Endothelial cell of umbilical vein (primary cell): Measurements from ENCODE around the gene CHPF2. TPM values are rescaled to one million over a fixed set of nuclear protein-coding genes. Genes with fewer than 3 reads are reported as not detected.
A peak's percentile ranks its signal among the peaks of the same experiment; 100 is the strongest.

Experiments used
- BruUV-seq: library from RNA; stranded (reverse); fragments of 400-500 nt; replicated peaks from 2 replicates; lab custom pipeline; 2021; lab: Mats Ljungman, UMichigan
- CTCF ChIA-PET: fragments of 300-600, 350-600 bp; sonication (Branson Sonifier 250); formaldehyde crosslinking; loops from one replicate; lab custom pipeline; 2021; ENCODE audit warnings: antibody characterized with exemption, inconsistent platforms; lab: Charles Lee
- POLR2A ChIA-PET: fragments of 300-600, 350-600 bp; sonication (Branson Sonifier 250); formaldehyde crosslinking; loops from one replicate; lab custom pipeline; 2021; ENCODE audit warnings: antibody characterized with exemption, inconsistent platforms; lab: Charles Lee
- DNase-seq: peaks from one replicate; pipeline ENCODE4 v3.0.0-alpha.2; 2011; ENCODE audit warnings: low read depth, low spot score
- FAIRE-seq: peaks from 2 replicates; lab custom pipeline; 2011; peaks lifted over from hg19 to GRCh38; lab: Jason Lieb, UNC
- H2AFZ ChIP-seq: 2 replicates; pipeline ENCODE4 v1.6.0; 2012; ENCODE audit warnings: low read depth, low read length, control low read depth, inconsistent platforms
- H3K27ac ChIP-seq: 2 replicates; pipeline ENCODE4 v1.5.1; 2011; ENCODE audit warnings: low read depth, mild to moderate bottlenecking, control low read depth, low read length, moderate library complexity; ENCODE audit not compliant: insufficient read depth
- H3K27me3 ChIP-seq, 2 experiments: 2 replicates each; pipeline versions ENCODE4 v1.6.0 to v1.6.1; 2011; ENCODE audit warnings: low read length in 2 of 2, mixed read lengths in 1 of 2; ENCODE audit not compliant: control insufficient read depth in 2 of 2, insufficient read depth in 2 of 2
- H3K36me3 ChIP-seq, 2 experiments: 2 replicates in 1 of 2; 3 replicates in 1 of 2; pipeline ENCODE4 v1.5.1; 2011; ENCODE audit warnings: low read length in 2 of 2, mild to moderate bottlenecking in 1 of 2, moderate library complexity in 1 of 2; ENCODE audit not compliant: control insufficient read depth in 2 of 2, insufficient read depth in 2 of 2; ENCODE audit errors: extremely low read depth in 1 of 2
- H3K4me1 ChIP-seq: 3 replicates; pipeline ENCODE4 v1.5.1; 2011; ENCODE audit warnings: mild to moderate bottlenecking, low read length; ENCODE audit not compliant: control insufficient read depth, insufficient read depth; ENCODE audit errors: extremely low read depth
- H3K4me2 ChIP-seq: 2 replicates; pipeline ENCODE4 v1.6.1; 2011; ENCODE audit warnings: low read length, control low read depth, mixed read lengths; ENCODE audit not compliant: insufficient read depth
- H3K4me3 ChIP-seq, 3 experiments: fragments of 200-600 bp in 1 of 3; sonication (generic), shearing (Covaris generic) in 1 of 3; replicated peaks in 1 of 3; 2 replicates each; pipeline ENCODE4 v1.5.1; 2011 to 2016; ENCODE audit warnings: control low read depth in 3 of 3, low read length in 3 of 3, mild to moderate bottlenecking in 2 of 3, inconsistent platforms in 1 of 3, low read depth in 1 of 3, moderate library complexity in 1 of 3; ENCODE audit not compliant: insufficient read depth in 1 of 3
- H3K79me2 ChIP-seq: 2 replicates; pipeline ENCODE4 v1.6.0; 2012; ENCODE audit warnings: low read length, inconsistent platforms; ENCODE audit not compliant: control insufficient read depth, insufficient read depth
- H3K9ac ChIP-seq: replicated peaks from 2 replicates; pipeline ENCODE3; 2011; ENCODE audit warnings: low read length, control low read depth; ENCODE audit not compliant: insufficient read depth; ENCODE audit errors: extremely low read depth
- H3K9me1 ChIP-seq: replicated peaks from 3 replicates; pipeline ENCODE4 v1.6.0; 2011; ENCODE audit warnings: mild to moderate bottlenecking, low read length; ENCODE audit not compliant: control insufficient read depth, insufficient read depth; ENCODE audit errors: extremely low read depth
- H3K9me3 ChIP-seq: replicated peaks from 2 replicates; pipeline ENCODE4 v1.5.1; 2012; ENCODE audit warnings: low read length, inconsistent platforms; ENCODE audit not compliant: control insufficient read depth, insufficient read depth
- H4K20me1 ChIP-seq: replicated peaks from 2 replicates; pipeline ENCODE3; 2011; ENCODE audit warnings: mild to moderate bottlenecking, low read length; ENCODE audit not compliant: control insufficient read depth, insufficient read depth; ENCODE audit errors: extremely low read depth
- CTCF ChIP-seq, 2 donors: IDR thresholded peaks; 1 replicate in 1 of 2; 2 replicates in 1 of 2; pipeline ENCODE4 v1.5.1; 2011; ENCODE audit warnings: low read length in 2 of 2, mild to moderate bottlenecking in 2 of 2, moderate library complexity in 2 of 2, control low read depth in 1 of 2, inconsistent platforms in 1 of 2, low read depth in 1 of 2; ENCODE audit not compliant: insufficient read depth in 1 of 2; ENCODE audit errors: extremely low read depth in 1 of 2
- EZH2 ChIP-seq: IDR thresholded peaks from 2 replicates; pipeline ENCODE4 v1.6.1; 2012; ENCODE audit warnings: borderline replicate concordance, low read depth, mild to moderate bottlenecking, moderate library complexity, low read length, inconsistent platforms; ENCODE audit not compliant: severe bottlenecking
- FOS ChIP-seq: IDR thresholded peaks from 2 replicates; pipeline ENCODE4 v1.6.1; 2011; ENCODE audit warnings: mild to moderate bottlenecking, low read length, moderate library complexity, borderline replicate concordance; ENCODE audit not compliant: insufficient read depth
- GATA2 ChIP-seq: IDR thresholded peaks from 2 replicates; pipeline ENCODE4 v1.7.0; 2011; ENCODE audit warnings: low read depth, mild to moderate bottlenecking, moderate library complexity, mixed read lengths, low read length; ENCODE audit not compliant: insufficient read length, insufficient read depth
- JUN ChIP-seq: IDR thresholded peaks from 2 replicates; pipeline ENCODE4 v1.6.1; 2011; ENCODE audit warnings: borderline replicate concordance, low read depth; ENCODE audit not compliant: insufficient read length, insufficient read depth
- MYC ChIP-seq: IDR thresholded peaks from one replicate; pipeline ENCODE4 v1.6.1; 2011; ENCODE audit warnings: mild to moderate bottlenecking, low read depth, low read length
- POLR2A ChIP-seq: IDR thresholded peaks from 2 replicates; pipeline ENCODE4 v1.6.1; 2012; ENCODE audit warnings: low read depth, mild to moderate bottlenecking, control low read depth, low read length
- POLR2AphosphoS5 ChIP-seq: IDR thresholded peaks from 2 replicates; pipeline ENCODE4 v1.6.1; 2012; ENCODE audit warnings: low read depth, mild to moderate bottlenecking, control low read depth, low read length, moderate library complexity; ENCODE audit not compliant: insufficient read depth
- dilution Hi-C: fragments of 300-500 bp; cut with MboI; formaldehyde crosslinking; loops from one replicate; pipeline ENCODE4 v1.15.0; 2019; ENCODE audit warnings: low sequenced_read_pairs; ENCODE audit not compliant: extremely low pct_ligation_motif_present
- intact Hi-C: fragments of 100-400 bp; cut with micrococcal nuclease; formaldehyde crosslinking; loops from one replicate; pipeline ENCODE4 v1.10.0; 2022
- polyA plus RNA-seq, 4 experiments: library from polyadenylated mRNA; depleted of rRNA in 3 of 4; stranded (reverse) in 3 of 4; unstranded in 1 of 4; fragments of >200 nt; gene quantifications; 2 replicates each; pipeline versions ENCODE4 v1.2.1 to v1.2.3, GENCODE V29; 2011 to 2012; ENCODE audit warnings: missing spikeins in 1 of 4
- total RNA-seq: library from RNA; stranded (reverse); gene quantifications from 2 replicates; pipeline ENCODE4 v1.2.3, GENCODE V29; 2021
- TF ChIP-seq, protein P1 (sequence below): IDR thresholded peaks from 2 replicates; pipeline ENCODE4 v1.6.1; 2011; ENCODE audit not compliant: insufficient read depth, insufficient read length

CHPF2 gene
- total and polyA plus RNA-seq, 2 donors (not counting 3 experiments of a cell fraction or from before 2014, with no cell fraction given), result 72.8 to 75.0 TPM

GRCh38 chr7:151239837-151240459, 7.7 kb downstream of the CHPF2 start:
- H3K79me2 ChIP-seq, result peaks cover 14% of the 10 kb centered on the region
- POLR2A ChIA-PET, result no interaction called here
- DNase-seq, result no peak
- dilution Hi-C loops (no loop called here), intact Hi-C loops (no loop called here)
- H3K9me3 ChIP-seq, result no peaks in the 10 kb centered on the region
- H3K27ac ChIP-seq, result no peak overlapping the region
- no peak for FAIRE-seq
- CTCF ChIA-PET, result no interaction called here
- no TSS peak for BruUV-seq
- no peaks in the 10 kb centered on the region for H3K9me1 ChIP-seq
- peaks cover 2% of the 10 kb centered on the region for H3K4me1 ChIP-seq
- no peak overlapping the region for H3K4me3 ChIP-seq
- peaks cover 3 to 35% of the 10 kb centered on the region in 2 experiments for H3K36me3 ChIP-seq
- H3K27me3 ChIP-seq, result peaks cover 0 to 4% of the 10 kb centered on the region in 2 experiments
- H3K9ac ChIP-seq, result no peak overlapping the region
- TF ChIP-seq, protein P1, sequence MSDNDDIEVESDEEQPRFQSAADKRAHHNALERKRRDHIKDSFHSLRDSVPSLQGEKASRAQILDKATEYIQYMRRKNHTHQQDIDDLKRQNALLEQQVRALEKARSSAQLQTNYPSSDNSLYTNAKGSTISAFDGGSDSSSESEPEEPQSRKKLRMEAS, result no peak
- no peak for TF ChIP-seq MYC
- no peak for TF ChIP-seq POLR2A
- no peak for TF ChIP-seq JUN
- TF ChIP-seq EZH2, result no peak
- no peak overlapping the region for H2AFZ ChIP-seq
- no peak overlapping the region for H3K4me2 ChIP-seq
- no peaks in the 10 kb centered on the region for H4K20me1 ChIP-seq

- CTCF ChIA-PET, result no interaction called here
- no TSS peak for BruUV-seq
- Histone ChIP-seq H2AFZ (no peak overlapping the region), H3K79me2 (peaks cover 8% of the 10 kb centered on the region), H3K4me2 (no peak overlapping the region), H3K9me3 (no peaks in the 10 kb centered on the region), H3K9ac (no peak overlapping the region), H3K4me1 (peaks cover 5% of the 10 kb centered on the region), H3K4me3 (no peak overlapping the region), H3K36me3 (peaks cover under 1 to 30% of the 10 kb centered on the region in 2 experiments), H3K27me3 (peaks cover 0 to 6% of the 10 kb centered on the region in 2 experiments), H4K20me1 (no peaks in the 10 kb centered on the region), H3K27ac (no peak overlapping the region), H3K9me1 (no peaks in the 10 kb centered on the region)
- dilution Hi-C loops (no loop called here), intact Hi-C loops (no loop called here)
- no peak for TF ChIP-seq CTCF (IDR thresholded peaks at IDR 0.05; ENCODE audit: extremely low read depth in 1 of 2, insufficient read depth in 1 of 2, low read depth in 1 of 2, low read length in 2 of 2)
- TF ChIP-seq POLR2A, result peak; percentile 40
- no peak for TF ChIP-seq FOS
- TF ChIP-seq GATA2, result no peak
- no peak for TF ChIP-seq POLR2AphosphoS5
- no peak for TF ChIP-seq MYC
- TF ChIP-seq, protein P1, result no peak
- no peak for DNase-seq
- FAIRE-seq, result no peak
- POLR2A ChIA-PET, result no interaction called here
These were observed 8.3 kb downstream of the CHPF2 start for GRCh38 chr7:151240536-151240935.
